Stomach smooth muscle (tissue), 2 donors: ENCODE measurements around the gene SNX27.

ENCODE experiments used
- H3K27ac ChIP-seq: one replicate; pipeline ENCODE4 v1.7.0; 2013; ENCODE audit warnings: mild to moderate bottlenecking, low read length, inconsistent platforms
- H3K27me3 ChIP-seq, 2 donors: one replicate each; pipeline ENCODE4 v1.7.0; 2013; ENCODE audit warnings: low read length in 2 of 2; ENCODE audit not compliant: insufficient read depth in 2 of 2, control insufficient read depth in 1 of 2
- H3K36me3 ChIP-seq, 2 donors: one replicate each; pipeline ENCODE4 v1.7.0; 2013; ENCODE audit warnings: low read length in 2 of 2; ENCODE audit not compliant: control insufficient read depth in 2 of 2, insufficient read depth in 2 of 2
- H3K4me1 ChIP-seq: one replicate; pipeline ENCODE4 v1.7.0; 2013; ENCODE audit warnings: low read length; ENCODE audit not compliant: control insufficient read depth, insufficient read depth
- H3K4me3 ChIP-seq, 2 donors: one replicate each; pipeline ENCODE4 v1.7.0; 2013; ENCODE audit warnings: low read length in 2 of 2
- H3K9ac ChIP-seq, 2 donors: one replicate each; pipeline ENCODE4 v1.7.0; 2013; ENCODE audit warnings: low read length in 2 of 2, mild to moderate bottlenecking in 1 of 2
- H3K9me3 ChIP-seq, 2 donors: one replicate each; pipeline ENCODE4 v1.7.0; 2013; ENCODE audit warnings: low read length in 2 of 2; ENCODE audit not compliant: control insufficient read depth in 2 of 2
- donor health status: healthy.
- donor health status: Pancreatic carcinoma.

Gene SNX27

GRCh38 chr1:151611832-151612500, at the start of gene SNX27:
TSS of gene SNX27 (plus strand) at chr1:151612050. CDS start at chr1:151612202, 152 bp downstream.
- Histone ChIP-seq H3K4me1 (peaks cover 18% of the 10 kb centered on the region), H3K9ac (peak within 1 kb of the TSS; percentile 84 to 88), H3K27ac (peak within 1 kb of the TSS; percentile 88), H3K27me3 (no peaks in the 10 kb centered on the region), H3K9me3 (no peaks in the 10 kb centered on the region), H3K4me3 (peak within 1 kb of the TSS; percentile 80 to 87), H3K36me3 (no peaks in the 10 kb centered on the region)

- Histone ChIP-seq H3K36me3 (peaks cover 16 to 20% of the 10 kb centered on the region in 2 donors), H3K27me3 (no peaks in the 10 kb centered on the region), H3K9me3 (no peaks in the 10 kb centered on the region), H3K27ac (no peak overlapping the region), H3K9ac (no peak overlapping the region), H3K4me1 (no peaks in the 10 kb centered on the region), H3K4me3 (no peak overlapping the region)
Observed at GRCh38 chr1:151562661-151563060, 49.2 kb upstream of the SNX27 start.

- Histone ChIP-seq H3K9me3 (no peaks in the 10 kb centered on the region), H3K4me3 (no peak overlapping the region), H3K27ac (no peak overlapping the region), H3K27me3 (no peaks in the 10 kb centered on the region), H3K36me3 (peaks cover 16 to 20% of the 10 kb centered on the region in 2 donors), H3K9ac (no peak overlapping the region), H3K4me1 (no peaks in the 10 kb centered on the region)
Observed at GRCh38 chr1:151563376-151563775, 48.5 kb upstream of the SNX27 start.

- H3K4me1 ChIP-seq, result no peaks in the 10 kb centered on the region
- H3K4me3 ChIP-seq, result no peak overlapping the region
- peaks cover 20 to 29% of the 10 kb centered on the region in 2 donors for H3K36me3 ChIP-seq
- H3K27me3 ChIP-seq, result no peaks in the 10 kb centered on the region
- no peak overlapping the region for H3K27ac ChIP-seq
- no peaks in the 10 kb centered on the region for H3K9me3 ChIP-seq
- no peak overlapping the region for H3K9ac ChIP-seq
Observed at GRCh38 chr1:151565502-151566189, 46.2 kb upstream of the SNX27 start.

- no peak overlapping the region for H3K4me3 ChIP-seq
- peaks cover 17 to 31% of the 10 kb centered on the region in 2 donors for H3K36me3 ChIP-seq
- no peaks in the 10 kb centered on the region for H3K27me3 ChIP-seq
- no peak overlapping the region for H3K9ac ChIP-seq
- no peak overlapping the region for H3K27ac ChIP-seq
- no peaks in the 10 kb centered on the region for H3K9me3 ChIP-seq
- H3K4me1 ChIP-seq, result no peaks in the 10 kb centered on the region
Observed at GRCh38 chr1:151568626-151569088, 43.2 kb upstream of the SNX27 start.

GRCh38 chr1:151570819-151571218, 41.0 kb upstream of the SNX27 start:
- H3K9ac ChIP-seq, result no peak overlapping the region
- no peak overlapping the region for H3K27ac ChIP-seq
- H3K9me3 ChIP-seq, result no peaks in the 10 kb centered on the region
- peaks cover 17 to 23% of the 10 kb centered on the region in 2 donors for H3K36me3 ChIP-seq
- no peak overlapping the region for H3K4me3 ChIP-seq
- no peaks in the 10 kb centered on the region for H3K4me1 ChIP-seq
- H3K27me3 ChIP-seq, result no peaks in the 10 kb centered on the region

- no peaks in the 10 kb centered on the region for H3K4me1 ChIP-seq
- H3K9me3 ChIP-seq, result no peaks in the 10 kb centered on the region
- H3K36me3 ChIP-seq, result peaks cover 25 to 34% of the 10 kb centered on the region in 2 donors
- H3K27me3 ChIP-seq, result no peaks in the 10 kb centered on the region
- no peak overlapping the region for H3K9ac ChIP-seq
- no peak overlapping the region for H3K4me3 ChIP-seq
- no peak overlapping the region for H3K27ac ChIP-seq
Observed at GRCh38 chr1:151574575-151575529, 37.0 kb upstream of the SNX27 start.

GRCh38 chr1:151577173-151577572, 34.7 kb upstream of the SNX27 start:
- Histone ChIP-seq H3K4me3 (no peak overlapping the region), H3K9me3 (no peaks in the 10 kb centered on the region), H3K9ac (no peak overlapping the region), H3K27ac (no peak overlapping the region), H3K4me1 (no peaks in the 10 kb centered on the region), H3K36me3 (peaks cover 31 to 36% of the 10 kb centered on the region in 2 donors), H3K27me3 (no peaks in the 10 kb centered on the region)

GRCh38 chr1:151578941-151579340, 32.9 kb upstream of the SNX27 start:
- no peaks in the 10 kb centered on the region for H3K4me1 ChIP-seq
- H3K36me3 ChIP-seq, result peaks cover 31 to 34% of the 10 kb centered on the region in 2 donors
- H3K4me3 ChIP-seq, result no peak overlapping the region
- H3K27me3 ChIP-seq, result no peaks in the 10 kb centered on the region
- no peak overlapping the region for H3K27ac ChIP-seq
- H3K9me3 ChIP-seq, result no peaks in the 10 kb centered on the region
- H3K9ac ChIP-seq, result no peak overlapping the region

GRCh38 chr1:151579436-151580225, 32.2 kb upstream of the SNX27 start:
- Histone ChIP-seq H3K4me1 (no peaks in the 10 kb centered on the region), H3K36me3 (peaks cover 26 to 29% of the 10 kb centered on the region in 2 donors), H3K9ac (no peak overlapping the region), H3K4me3 (no peak overlapping the region), H3K27ac (no peak overlapping the region), H3K9me3 (no peaks in the 10 kb centered on the region), H3K27me3 (no peaks in the 10 kb centered on the region)
